H1 (cell line): ENCODE results near the gene FGF11.
A peak's percentile ranks its signal among the peaks of the same experiment; 100 is the strongest.

Experiments
- ASH2L ChIP-seq: fragments of 200-600, 300-600 bp; sonication (generic); IDR thresholded peaks from one replicate; pipeline ENCODE4 v1.7.1; 2017; ENCODE audit warnings: low read length
- CEBPB ChIP-seq: IDR thresholded peaks from 2 replicates; pipeline ENCODE4 v1.6.1; 2012; ENCODE audit warnings: low read depth, low read length
- CHD2 ChIP-seq: IDR thresholded peaks from 2 replicates; pipeline ENCODE4 v1.6.1; 2012; ENCODE audit warnings: low read length, improper control_type of control experiment
- CTCF ChIP-seq, 3 experiments: IDR thresholded peaks; 1 replicate in 2 of 3; 2 replicates in 1 of 3; pipeline versions ENCODE4 v1.5.1 to v1.6.1; 2011; ENCODE audit warnings: low read length in 3 of 3, mild to moderate bottlenecking in 3 of 3, inconsistent platforms in 2 of 3, low read depth in 1 of 3, moderate library complexity in 1 of 3; ENCODE audit not compliant: insufficient read depth in 1 of 3; ENCODE audit errors: control extremely low read depth in 1 of 3
- EP300 ChIP-seq, 2 experiments: IDR thresholded peaks; 1 replicate in 1 of 2; 2 replicates in 1 of 2; pipeline ENCODE4 v1.6.1; 2011 to 2012; ENCODE audit warnings: low read depth in 2 of 2, low read length in 2 of 2, mild to moderate bottlenecking in 2 of 2, borderline replicate concordance in 1 of 2, inconsistent platforms in 1 of 2, moderate library complexity in 1 of 2
- EZH2 ChIP-seq: fragments of 200-600 bp; sonication (generic); IDR thresholded peaks from 2 replicates; pipeline ENCODE4 v1.7.1; 2012; ENCODE audit warnings: low read depth, mild to moderate bottlenecking, moderate library complexity, low read length, inconsistent platforms; ENCODE audit not compliant: severe bottlenecking
- JUN ChIP-seq: IDR thresholded peaks from 2 replicates; pipeline ENCODE4 v1.6.1; 2011; ENCODE audit warnings: low read depth, mild to moderate bottlenecking, improper control_type of control experiment, low read length
- POLR2AphosphoS5 ChIP-seq: IDR thresholded peaks from 2 replicates; pipeline ENCODE4 v1.6.1; 2011; ENCODE audit warnings: low read depth, low read length
- RFX5 ChIP-seq: IDR thresholded peaks from 2 replicates; pipeline ENCODE4 v1.6.1; 2011; ENCODE audit warnings: low read depth, low read length, improper control_type of control experiment, borderline replicate concordance
- SP1 ChIP-seq: IDR thresholded peaks from 2 replicates; pipeline ENCODE4 v1.6.1; 2011; ENCODE audit warnings: low read depth, low read length
- SRF ChIP-seq: IDR thresholded peaks from 2 replicates; pipeline ENCODE4 v1.6.1; 2011; ENCODE audit warnings: mild to moderate bottlenecking, low read depth, low read length, moderate library complexity
- USF2 ChIP-seq: IDR thresholded peaks from 2 replicates; pipeline ENCODE4 v1.6.1; 2011; ENCODE audit warnings: low read length, improper control_type of control experiment
- YY1 ChIP-seq: IDR thresholded peaks from 2 replicates; pipeline ENCODE4 v1.6.1; 2011; ENCODE audit warnings: low read depth, mild to moderate bottlenecking, low read length
- ZNF274 ChIP-seq: IDR thresholded peaks from 2 replicates; pipeline ENCODE4 v1.7.0; 2012; ENCODE audit warnings: low read length, borderline replicate concordance; ENCODE audit errors: extremely low read depth

GRCh38 chr17:7466639-7467341, 27.5 kb downstream of the FGF11 start:
- no peak for TF ChIP-seq EP300 (IDR thresholded peaks at IDR 0.05; ENCODE audit: borderline replicate concordance in 1 of 2, low read depth in 2 of 2, low read length in 2 of 2)
- TF ChIP-seq ASH2L, result no peak
- TF ChIP-seq CTCF (IDR thresholded peaks at IDR 0.05; ENCODE audit: control extremely low read depth in 1 of 3, insufficient read depth in 1 of 3, low read depth in 1 of 3, low read length in 3 of 3), result no peak
- no peak for TF ChIP-seq EZH2
- TF ChIP-seq YY1, result peak; percentile 83
- no peak for TF ChIP-seq SP1
- no peak for TF ChIP-seq CHD2
- TF ChIP-seq CEBPB, result no peak
- no peak for TF ChIP-seq USF2
- no peak for TF ChIP-seq ZNF274
- TF ChIP-seq SRF, result no peak
- TF ChIP-seq JUN, result no peak
- TF ChIP-seq RFX5, result no peak
- no peak for TF ChIP-seq POLR2AphosphoS5
